ENCODE data around the gene PSMG3.

Gene PSMG3

GRCh38 chr7:1592299-1592871 is 22.6 kb upstream of the PSMG3 start:
- Histone ChIP-seq H3K36me3 (no peaks in the 10 kb centered on the region), H3K27ac (peak overlapping the region; percentile 95), H3K4me3 (ENCODE audit: low read depth, low read length) (no peak overlapping the region), H3K9me3 (ENCODE audit: severe bottlenecking) (peaks cover 7% of the 10 kb centered on the region), H3K27me3 (ENCODE audit: insufficient read depth, low read depth, severe bottlenecking) (no peaks in the 10 kb centered on the region)
- TF ChIP-seq CTCF (IDR thresholded peaks at IDR 0.05; ENCODE audit: low read depth, low read length), result no peak
- no peak for DNase-seq

GRCh38 chr7:1591876-1592275 is 22.0 kb upstream of the PSMG3 start:
- Histone ChIP-seq H3K4me3 (ENCODE audit: low read depth, low read length) (no peak overlapping the region), H3K27me3 (ENCODE audit: insufficient read depth, low read depth, severe bottlenecking) (no peaks in the 10 kb centered on the region), H3K9me3 (ENCODE audit: severe bottlenecking) (peaks cover 7% of the 10 kb centered on the region), H3K36me3 (no peaks in the 10 kb centered on the region), H3K27ac (peak overlapping the region; percentile 95)
- no peak for DNase-seq
- no peak for TF ChIP-seq CTCF (IDR thresholded peaks at IDR 0.05; ENCODE audit: low read depth, low read length)

GRCh38 chr7:1591396-1591795 is 21.6 kb upstream of the PSMG3 start:
- no peak overlapping the region for H3K4me3 ChIP-seq (ENCODE audit: low read depth, low read length)
- no peaks in the 10 kb centered on the region for H3K27me3 ChIP-seq (ENCODE audit: insufficient read depth, low read depth, severe bottlenecking)
- peaks cover 7% of the 10 kb centered on the region for H3K9me3 ChIP-seq (ENCODE audit: severe bottlenecking)
- H3K36me3 ChIP-seq, result no peaks in the 10 kb centered on the region
- TF ChIP-seq CTCF (IDR thresholded peaks at IDR 0.05; ENCODE audit: low read depth, low read length), result no peak
- peak; percentile 72 for DNase-seq
- peak overlapping the region; percentile 95 for H3K27ac ChIP-seq

- TF ChIP-seq CTCF (IDR thresholded peaks at IDR 0.05; ENCODE audit: low read depth, low read length), result no peak
- peaks cover 7% of the 10 kb centered on the region for H3K9me3 ChIP-seq (ENCODE audit: severe bottlenecking)
- H3K36me3 ChIP-seq, result no peaks in the 10 kb centered on the region
- H3K4me3 ChIP-seq (ENCODE audit: low read depth, low read length), result no peak overlapping the region
- no peaks in the 10 kb centered on the region for H3K27me3 ChIP-seq (ENCODE audit: insufficient read depth, low read depth, severe bottlenecking)
- H3K27ac ChIP-seq, result peak overlapping the region; percentile 95
- no peak for DNase-seq
Observed at GRCh38 chr7:1590887-1591286, 21.1 kb upstream of the PSMG3 start.

- Histone ChIP-seq H3K36me3 (no peaks in the 10 kb centered on the region), H3K27ac (peak overlapping the region; percentile 95), H3K27me3 (ENCODE audit: insufficient read depth, low read depth, severe bottlenecking) (no peaks in the 10 kb centered on the region), H3K9me3 (ENCODE audit: severe bottlenecking) (peaks cover 7% of the 10 kb centered on the region), H3K4me3 (ENCODE audit: low read depth, low read length) (no peak overlapping the region)
- no peak for TF ChIP-seq CTCF (IDR thresholded peaks at IDR 0.05; ENCODE audit: low read depth, low read length)
- peak; percentile 81 for DNase-seq
Observed at GRCh38 chr7:1590476-1590875, 20.6 kb upstream of the PSMG3 start.

GRCh38 chr7:1588978-1589377 is 19.1 kb upstream of the PSMG3 start:
- Histone ChIP-seq H3K27me3 (ENCODE audit: insufficient read depth, low read depth, severe bottlenecking) (no peaks in the 10 kb centered on the region), H3K27ac (peak overlapping the region; percentile 95), H3K36me3 (no peaks in the 10 kb centered on the region), H3K4me3 (ENCODE audit: low read depth, low read length) (no peak overlapping the region), H3K9me3 (ENCODE audit: severe bottlenecking) (peaks cover 7% of the 10 kb centered on the region)
- no peak for DNase-seq
- TF ChIP-seq CTCF (IDR thresholded peaks at IDR 0.05; ENCODE audit: low read depth, low read length), result 0 out of 2 replicates have a peak, but pooled peaks have one; percentile 7

All from WERI-Rb-1 (cell line).